Caco-2 (cell line): ENCODE measurements around the gene LTB4R. TPM values are rescaled to one million over a fixed set of nuclear protein-coding genes. Genes with fewer than 3 reads are reported as not detected.

ENCODE experiments used
- BruUV-seq: library from RNA; stranded (reverse); fragments of 400-500 nt; replicated peaks from 2 replicates; lab custom pipeline; 2021; lab: Mats Ljungman, UMichigan
- CTCF ChIA-PET: fragments of 300-600 bp; sonication (Branson Sonifier 250); formaldehyde crosslinking; loops from one replicate; lab custom pipeline; 2022; ENCODE audit warnings: antibody characterized with exemption; lab: Charles Lee
- POLR2A ChIA-PET: fragments of 300-600 bp; sonication (Branson Sonifier 250); formaldehyde crosslinking; loops from one replicate; lab custom pipeline; 2022; ENCODE audit warnings: antibody characterized with exemption; lab: Charles Lee
- DNase-seq, 2 experiments: peaks; one replicate each; pipeline versions ENCODE4 v3.0.0 to v3.0.0-alpha.2; 2020 to 2022
- H3K27me3 ChIP-seq: replicated peaks from 2 replicates; pipeline ENCODE4 v1.6.0; 2011; ENCODE audit warnings: low read length; ENCODE audit not compliant: control insufficient read depth, insufficient read depth
- H3K36me3 ChIP-seq: 2 replicates; pipeline ENCODE4 v1.5.1; 2011; ENCODE audit warnings: low read length; ENCODE audit not compliant: control insufficient read depth, insufficient read depth
- H3K4me1 ChIP-seq: fragments of 250-450 bp; sonication (Bioruptor Pico); 2 replicates; pipeline ENCODE4 v1.5.1; 2020; ENCODE audit warnings: mild to moderate bottlenecking
- H3K4me3 ChIP-seq: 2 replicates; pipeline ENCODE4 v1.5.1; 2011; ENCODE audit warnings: low read depth, mild to moderate bottlenecking, control low read depth, low read length
- H3K9me3 ChIP-seq: fragments of 250-450 bp; sonication (Bioruptor Pico); 2 replicates; pipeline ENCODE4 v1.5.1; 2020; ENCODE audit warnings: mild to moderate bottlenecking, moderate library complexity
- H3K27ac Mint-ChIP-seq: one replicate; pipeline ENCODE4 v1.8.0; 2022; ENCODE audit warnings: mixed read lengths; ENCODE audit not compliant: unreplicated experiment
- H3K27me3 Mint-ChIP-seq: one replicate; pipeline ENCODE4 v1.8.0; 2022; ENCODE audit warnings: mixed read lengths; ENCODE audit not compliant: insufficient read depth, unreplicated experiment
- H3K36me3 Mint-ChIP-seq: one replicate; pipeline ENCODE4 v1.8.0; 2022; ENCODE audit warnings: mild to moderate bottlenecking, mixed read lengths; ENCODE audit not compliant: insufficient read depth, unreplicated experiment
- H3K4me1 Mint-ChIP-seq: one replicate; pipeline ENCODE4 v1.8.0; 2022; ENCODE audit warnings: low read depth, mixed read lengths; ENCODE audit not compliant: unreplicated experiment
- H3K4me3 Mint-ChIP-seq: one replicate; pipeline ENCODE4 v1.8.0; 2022; ENCODE audit warnings: mild to moderate bottlenecking, moderate library complexity, mixed read lengths; ENCODE audit not compliant: unreplicated experiment
- H3K9me3 Mint-ChIP-seq: one replicate; pipeline ENCODE4 v1.8.0; 2022; ENCODE audit warnings: mixed read lengths; ENCODE audit not compliant: unreplicated experiment
- CTCF ChIP-seq, 2 experiments: fragments of 200-600 bp in 1 of 2; IDR thresholded peaks; 1 replicate in 1 of 2; 2 replicates in 1 of 2; pipeline versions ENCODE4 v1.5.1 to v1.8.0; 2011 to 2022; ENCODE audit warnings: antibody characterized with exemption in 1 of 2, control low read depth in 1 of 2, inconsistent platforms in 1 of 2, low read depth in 1 of 2, low read length in 1 of 2, mild to moderate bottlenecking in 1 of 2, moderate library complexity in 1 of 2; ENCODE audit not compliant: insufficient read depth in 1 of 2, severe bottlenecking in 1 of 2, unreplicated experiment in 1 of 2
- intact Hi-C: fragments of 100-400 bp; cut with micrococcal nuclease; formaldehyde crosslinking; loops from one replicate; pipeline ENCODE4 v1.10.0; 2022; ENCODE audit not compliant: unreplicated experiment
- total RNA-seq: library from RNA; stranded (reverse); gene quantifications from 2 replicates; pipeline ENCODE4 v1.2.3, GENCODE V29; 2022

Gene LTB4R
- total RNA-seq, 1 experiment from 2014 or later = 7.8 TPM

GRCh38 chr14:24317141-24317928 is 6.0 kb downstream of the LTB4R start:
- intact Hi-C loops = no loop called here
- peak overlapping the region; percentile 60 for H3K4me3 Mint-ChIP-seq

GRCh38 chr14:24321212-24321975 is 10.1 kb downstream of the LTB4R start:
- intact Hi-C loops = no loop called here
- no TSS peak for BruUV-seq
- Histone ChIP-seq H3K4me1 (peaks cover 5% of the 10 kb centered on the region), H3K36me3 (no peaks in the 10 kb centered on the region), H3K27me3 (no peaks in the 10 kb centered on the region), H3K9me3 (no peaks in the 10 kb centered on the region), H3K4me3 (no peak overlapping the region)
- CTCF ChIA-PET = interaction anchor here (1.3 kb wide), 1 partner anchor 13 kb away, joined by 4 read pairs; the partner anchor contains the start of gene CIDEB
- no peak overlapping the region for H3K27ac Mint-ChIP-seq
- H3K9me3 Mint-ChIP-seq = no peaks in the 10 kb centered on the region
- TF ChIP-seq CTCF (IDR thresholded peaks at IDR 0.05; ENCODE audit: insufficient read depth in 1 of 2, low read depth in 1 of 2, low read length in 1 of 2, severe bottlenecking in 1 of 2, unreplicated experiment in 1 of 2) = no peak
- peaks cover 6% of the 10 kb centered on the region for H3K36me3 Mint-ChIP-seq
- no peak for DNase-seq
- no peak overlapping the region for H3K4me3 Mint-ChIP-seq
- H3K27me3 Mint-ChIP-seq = peaks cover 14% of the 10 kb centered on the region
- no peaks in the 10 kb centered on the region for H3K4me1 Mint-ChIP-seq
- POLR2A ChIA-PET = no interaction called here

More at GRCh38 chr14:24317141-24317928, 6.0 kb downstream of the LTB4R start:
- no TSS peak for BruUV-seq
- Mint-ChIP-seq H3K27me3 (peaks cover 14% of the 10 kb centered on the region), H3K36me3 (peaks cover 16% of the 10 kb centered on the region), H3K9me3 (no peaks in the 10 kb centered on the region), H3K27ac (no peak overlapping the region), H3K4me1 (peaks cover 6% of the 10 kb centered on the region)
- Histone ChIP-seq H3K9me3 (no peaks in the 10 kb centered on the region), H3K4me3 (no peak overlapping the region), H3K36me3 (no peaks in the 10 kb centered on the region), H3K4me1 (peaks cover 14% of the 10 kb centered on the region), H3K27me3 (no peaks in the 10 kb centered on the region)
- no peak for TF ChIP-seq CTCF (IDR thresholded peaks at IDR 0.05; ENCODE audit: insufficient read depth in 1 of 2, low read depth in 1 of 2, low read length in 1 of 2, severe bottlenecking in 1 of 2, unreplicated experiment in 1 of 2)
- DNase-seq = no peak
- CTCF ChIA-PET = interaction anchor here (1.0 to 1.4 kb wide), 2 partner anchors 10 to 114 kb away, joined by 3 to 18 read pairs; partner anchors contain the start of gene CIDEB
- POLR2A ChIA-PET = no interaction called here

- no peaks in the 10 kb centered on the region for H3K4me1 Mint-ChIP-seq
- Histone ChIP-seq H3K27me3 (no peaks in the 10 kb centered on the region; the same call in 1 of the 2 replicates), H3K4me3 (no peak overlapping the region), H3K36me3 (no peaks in the 10 kb centered on the region), H3K4me1 (no peaks in the 10 kb centered on the region), H3K9me3 (no peaks in the 10 kb centered on the region)
- H3K4me3 Mint-ChIP-seq = no peak overlapping the region
- H3K27ac Mint-ChIP-seq = no peak overlapping the region
- H3K27me3 Mint-ChIP-seq = peaks cover 14% of the 10 kb centered on the region
- POLR2A ChIA-PET = no interaction called here
- no peaks in the 10 kb centered on the region for H3K9me3 Mint-ChIP-seq
- CTCF ChIA-PET = interaction anchor here (0.6 kb wide), 1 partner anchor 195 kb away, joined by 6 read pairs; no protein-coding TSS in a partner anchor
- TF ChIP-seq CTCF (IDR thresholded peaks at IDR 0.05; ENCODE audit: insufficient read depth in 1 of 2, low read depth in 1 of 2, low read length in 1 of 2, severe bottlenecking in 1 of 2, unreplicated experiment in 1 of 2) = no peak
- no peaks in the 10 kb centered on the region for H3K36me3 Mint-ChIP-seq
- no TSS peak for BruUV-seq
- intact Hi-C loops = no loop called here
- DNase-seq = no peak
Measured at GRCh38 chr14:24322672-24323071, 11.4 kb downstream of the LTB4R start.
